ENCODE measurements around the gene FBF1.

Gene FBF1

GRCh38 chr17:75941442-75941819, 589 bp upstream of the FBF1 start:
- peak overlapping the region; percentile 74 for H3K27ac ChIP-seq (replicated peaks)
- peak overlapping the region; percentile 86 for H3K4me3 ChIP-seq (replicated peaks; ENCODE audit: insufficient read depth, low read length)
- TF ChIP-seq, protein P1, sequence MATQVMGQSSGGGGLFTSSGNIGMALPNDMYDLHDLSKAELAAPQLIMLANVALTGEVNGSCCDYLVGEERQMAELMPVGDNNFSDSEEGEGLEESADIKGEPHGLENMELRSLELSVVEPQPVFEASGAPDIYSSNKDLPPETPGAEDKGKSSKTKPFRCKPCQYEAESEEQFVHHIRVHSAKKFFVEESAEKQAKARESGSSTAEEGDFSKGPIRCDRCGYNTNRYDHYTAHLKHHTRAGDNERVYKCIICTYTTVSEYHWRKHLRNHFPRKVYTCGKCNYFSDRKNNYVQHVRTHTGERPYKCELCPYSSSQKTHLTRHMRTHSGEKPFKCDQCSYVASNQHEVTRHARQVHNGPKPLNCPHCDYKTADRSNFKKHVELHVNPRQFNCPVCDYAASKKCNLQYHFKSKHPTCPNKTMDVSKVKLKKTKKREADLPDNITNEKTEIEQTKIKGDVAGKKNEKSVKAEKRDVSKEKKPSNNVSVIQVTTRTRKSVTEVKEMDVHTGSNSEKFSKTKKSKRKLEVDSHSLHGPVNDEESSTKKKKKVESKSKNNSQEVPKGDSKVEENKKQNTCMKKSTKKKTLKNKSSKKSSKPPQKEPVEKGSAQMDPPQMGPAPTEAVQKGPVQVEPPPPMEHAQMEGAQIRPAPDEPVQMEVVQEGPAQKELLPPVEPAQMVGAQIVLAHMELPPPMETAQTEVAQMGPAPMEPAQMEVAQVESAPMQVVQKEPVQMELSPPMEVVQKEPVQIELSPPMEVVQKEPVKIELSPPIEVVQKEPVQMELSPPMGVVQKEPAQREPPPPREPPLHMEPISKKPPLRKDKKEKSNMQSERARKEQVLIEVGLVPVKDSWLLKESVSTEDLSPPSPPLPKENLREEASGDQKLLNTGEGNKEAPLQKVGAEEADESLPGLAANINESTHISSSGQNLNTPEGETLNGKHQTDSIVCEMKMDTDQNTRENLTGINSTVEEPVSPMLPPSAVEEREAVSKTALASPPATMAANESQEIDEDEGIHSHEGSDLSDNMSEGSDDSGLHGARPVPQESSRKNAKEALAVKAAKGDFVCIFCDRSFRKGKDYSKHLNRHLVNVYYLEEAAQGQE (IDR thresholded peaks at IDR 0.05; ENCODE audit: insufficient replicate concordance, low read depth) = no peak
- TF ChIP-seq, protein P2, sequence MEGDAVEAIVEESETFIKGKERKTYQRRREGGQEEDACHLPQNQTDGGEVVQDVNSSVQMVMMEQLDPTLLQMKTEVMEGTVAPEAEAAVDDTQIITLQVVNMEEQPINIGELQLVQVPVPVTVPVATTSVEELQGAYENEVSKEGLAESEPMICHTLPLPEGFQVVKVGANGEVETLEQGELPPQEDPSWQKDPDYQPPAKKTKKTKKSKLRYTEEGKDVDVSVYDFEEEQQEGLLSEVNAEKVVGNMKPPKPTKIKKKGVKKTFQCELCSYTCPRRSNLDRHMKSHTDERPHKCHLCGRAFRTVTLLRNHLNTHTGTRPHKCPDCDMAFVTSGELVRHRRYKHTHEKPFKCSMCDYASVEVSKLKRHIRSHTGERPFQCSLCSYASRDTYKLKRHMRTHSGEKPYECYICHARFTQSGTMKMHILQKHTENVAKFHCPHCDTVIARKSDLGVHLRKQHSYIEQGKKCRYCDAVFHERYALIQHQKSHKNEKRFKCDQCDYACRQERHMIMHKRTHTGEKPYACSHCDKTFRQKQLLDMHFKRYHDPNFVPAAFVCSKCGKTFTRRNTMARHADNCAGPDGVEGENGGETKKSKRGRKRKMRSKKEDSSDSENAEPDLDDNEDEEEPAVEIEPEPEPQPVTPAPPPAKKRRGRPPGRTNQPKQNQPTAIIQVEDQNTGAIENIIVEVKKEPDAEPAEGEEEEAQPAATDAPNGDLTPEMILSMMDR (IDR thresholded peaks at IDR 0.05; ENCODE audit: insufficient read depth, low read length) = no peak
- TF ChIP-seq SPI1 (IDR thresholded peaks at IDR 0.05; ENCODE audit: borderline replicate concordance, low read depth) = no peak
- no peaks in the 10 kb centered on the region for H3K27me3 ChIP-seq (ENCODE audit: insufficient read depth, poor library complexity, severe bottlenecking)
- no peak for DNase-seq (ENCODE audit: low read depth in 1 of 2, low spot score in 1 of 2)

GRCh38 chr17:75937652-75938051, 3.2 kb downstream of the FBF1 start:
- DNase-seq (ENCODE audit: low read depth in 1 of 2, low spot score in 1 of 2) = no peak
- TF ChIP-seq, protein P2 (IDR thresholded peaks at IDR 0.05; ENCODE audit: insufficient read depth, low read length) = no peak
- TF ChIP-seq, protein P1 (IDR thresholded peaks at IDR 0.05; ENCODE audit: insufficient replicate concordance, low read depth) = no peak
- TF ChIP-seq GABPA (IDR thresholded peaks at IDR 0.05; ENCODE audit: low read depth) = no peak
- TF ChIP-seq SPI1 (IDR thresholded peaks at IDR 0.05; ENCODE audit: borderline replicate concordance, low read depth) = no peak
- no peak for TF ChIP-seq POLR2AphosphoS5 (IDR thresholded peaks at IDR 0.05; ENCODE audit: low read depth)
- Histone ChIP-seq H3K27me3 (ENCODE audit: insufficient read depth, poor library complexity, severe bottlenecking) (no peaks in the 10 kb centered on the region), H3K4me3 (replicated peaks; ENCODE audit: insufficient read depth, low read length) (no peak overlapping the region), H3K27ac (replicated peaks) (no peak overlapping the region)

DNA sequence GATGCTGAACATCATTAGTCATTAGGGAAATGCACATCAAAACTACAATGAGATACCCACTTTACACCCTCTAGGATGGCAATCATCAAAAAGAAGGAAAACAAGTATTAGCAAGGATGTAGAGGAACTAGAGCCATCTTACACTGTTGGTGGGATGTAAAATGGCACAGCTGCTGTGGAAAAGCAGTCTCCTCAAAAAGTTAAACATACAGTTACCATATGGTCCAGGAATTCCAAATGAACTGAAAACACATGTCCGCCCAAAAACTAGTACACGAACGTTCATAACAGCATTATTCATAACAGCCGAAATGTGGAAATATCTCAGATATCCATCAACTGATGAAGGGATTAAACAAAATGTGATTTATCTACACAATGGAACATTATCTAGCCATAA, 7.0 kb downstream of the FBF1 start:
- H3K27ac ChIP-seq (replicated peaks) = no peak overlapping the region
- no peak for DNase-seq (ENCODE audit: low read depth in 1 of 2, low spot score in 1 of 2)
- no peak overlapping the region for H3K4me3 ChIP-seq (replicated peaks; ENCODE audit: insufficient read depth, low read length)
- no peaks in the 10 kb centered on the region for H3K27me3 ChIP-seq (ENCODE audit: insufficient read depth, poor library complexity, severe bottlenecking)
- TF ChIP-seq SPI1 (IDR thresholded peaks at IDR 0.05; ENCODE audit: borderline replicate concordance, low read depth) (no peak), POLR2AphosphoS5 (IDR thresholded peaks at IDR 0.05; ENCODE audit: low read depth) (no peak), GABPA (IDR thresholded peaks at IDR 0.05; ENCODE audit: low read depth) (no peak)
- TF ChIP-seq, protein P2 (IDR thresholded peaks at IDR 0.05; ENCODE audit: insufficient read depth, low read length) = no peak
- TF ChIP-seq, protein P1 (IDR thresholded peaks at IDR 0.05; ENCODE audit: insufficient replicate concordance, low read depth) = no peak
